GM18502 (cell line): Measurements from ENCODE around the gene HECTD1.
"Not testable (repeated sequence)": the region's sequence is repeated elsewhere in the genome, so short reads cannot be mapped to it uniquely, and the experiment has no call there.

ENCODE experiments used
- ATAC-seq: cut with Tn5 transposase; IDR thresholded peaks from one replicate; pipeline ENCODE4 v1.9.1; 2021; ENCODE audit warnings: mild to moderate bottlenecking; ENCODE audit not compliant: unreplicated experiment, poor library complexity

HECTD1 gene

DNA sequence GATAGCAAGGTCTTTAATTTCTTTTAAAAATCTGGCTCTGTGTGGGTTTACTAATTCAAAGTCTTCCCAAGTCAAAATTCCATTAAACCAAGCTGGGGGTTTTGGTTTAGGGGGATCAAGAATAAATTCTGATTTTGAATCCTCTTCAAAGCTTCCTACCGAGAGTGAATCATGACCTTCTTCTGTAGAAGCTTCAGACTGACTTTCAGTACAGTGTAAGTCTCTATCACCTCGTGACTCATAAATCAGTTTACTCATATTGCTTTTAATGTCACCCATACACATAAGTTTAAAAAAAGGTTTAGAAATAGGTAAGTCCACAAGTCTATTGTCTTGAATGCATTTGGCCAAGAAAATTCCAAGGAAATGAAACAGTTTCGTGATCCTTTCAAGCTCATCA lies 100.8 kb downstream of the HECTD1 start:
- no peak for ATAC-seq

DNA sequence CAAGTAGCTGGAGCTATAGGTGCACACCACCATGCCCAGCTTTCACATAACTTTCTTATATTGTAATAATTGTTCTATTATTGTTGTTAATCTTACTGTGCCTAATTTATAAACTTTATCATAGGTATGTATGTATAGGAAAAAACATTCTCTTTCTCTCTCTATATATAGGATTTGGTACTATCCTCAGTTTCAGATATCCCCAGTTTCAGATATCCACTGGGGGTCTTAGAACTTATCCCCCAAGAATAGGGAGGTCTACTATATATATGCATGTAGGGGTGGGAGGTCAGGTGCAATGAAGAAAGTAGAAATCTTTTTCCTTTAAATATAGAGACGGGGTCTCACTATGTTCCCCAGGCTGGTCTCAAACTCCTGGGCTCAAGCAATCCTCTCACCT lies 110.5 kb downstream of the HECTD1 start:
- ATAC-seq = no peak

DNA sequence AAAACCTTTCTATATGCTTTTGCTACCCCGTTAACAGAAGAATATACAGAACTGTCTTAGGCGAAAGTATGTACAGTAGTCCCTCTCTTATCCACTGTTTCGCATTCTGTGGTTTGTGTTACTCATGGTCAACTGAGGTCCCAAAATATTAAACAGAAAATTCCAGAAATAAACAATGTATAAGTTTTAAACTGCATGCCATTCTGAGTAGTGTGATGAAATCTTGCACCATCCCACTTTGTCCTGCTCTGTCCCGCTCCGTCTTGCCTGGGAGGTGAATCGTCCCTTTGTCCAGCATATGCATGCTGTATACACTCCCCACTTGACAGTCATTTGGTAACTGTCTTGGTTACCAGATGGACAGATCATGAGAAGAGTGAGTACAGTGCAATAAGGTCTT lies 111.3 kb downstream of the HECTD1 start:
- no peak for ATAC-seq

DNA sequence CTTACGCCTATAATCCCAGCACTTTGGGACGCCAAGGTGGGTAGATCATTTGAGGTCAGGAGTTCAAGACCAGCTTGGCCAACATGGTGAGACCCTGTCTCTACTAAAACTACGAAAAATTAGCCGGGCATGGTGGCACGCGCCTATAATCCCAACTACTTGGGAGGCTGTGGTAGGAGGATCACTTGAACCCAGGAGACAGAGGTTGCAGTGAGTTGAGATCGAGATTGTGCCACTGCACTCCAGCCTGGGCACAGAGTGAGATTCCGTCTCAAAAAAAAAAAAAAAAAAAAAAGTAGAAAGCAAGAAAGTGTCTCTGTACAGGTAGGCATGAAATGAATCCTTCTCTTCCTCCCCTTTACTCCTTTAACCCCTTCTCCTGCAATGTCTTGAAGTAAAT lies 111.8 kb downstream of the HECTD1 start:
- not testable (repeated sequence) for ATAC-seq

DNA sequence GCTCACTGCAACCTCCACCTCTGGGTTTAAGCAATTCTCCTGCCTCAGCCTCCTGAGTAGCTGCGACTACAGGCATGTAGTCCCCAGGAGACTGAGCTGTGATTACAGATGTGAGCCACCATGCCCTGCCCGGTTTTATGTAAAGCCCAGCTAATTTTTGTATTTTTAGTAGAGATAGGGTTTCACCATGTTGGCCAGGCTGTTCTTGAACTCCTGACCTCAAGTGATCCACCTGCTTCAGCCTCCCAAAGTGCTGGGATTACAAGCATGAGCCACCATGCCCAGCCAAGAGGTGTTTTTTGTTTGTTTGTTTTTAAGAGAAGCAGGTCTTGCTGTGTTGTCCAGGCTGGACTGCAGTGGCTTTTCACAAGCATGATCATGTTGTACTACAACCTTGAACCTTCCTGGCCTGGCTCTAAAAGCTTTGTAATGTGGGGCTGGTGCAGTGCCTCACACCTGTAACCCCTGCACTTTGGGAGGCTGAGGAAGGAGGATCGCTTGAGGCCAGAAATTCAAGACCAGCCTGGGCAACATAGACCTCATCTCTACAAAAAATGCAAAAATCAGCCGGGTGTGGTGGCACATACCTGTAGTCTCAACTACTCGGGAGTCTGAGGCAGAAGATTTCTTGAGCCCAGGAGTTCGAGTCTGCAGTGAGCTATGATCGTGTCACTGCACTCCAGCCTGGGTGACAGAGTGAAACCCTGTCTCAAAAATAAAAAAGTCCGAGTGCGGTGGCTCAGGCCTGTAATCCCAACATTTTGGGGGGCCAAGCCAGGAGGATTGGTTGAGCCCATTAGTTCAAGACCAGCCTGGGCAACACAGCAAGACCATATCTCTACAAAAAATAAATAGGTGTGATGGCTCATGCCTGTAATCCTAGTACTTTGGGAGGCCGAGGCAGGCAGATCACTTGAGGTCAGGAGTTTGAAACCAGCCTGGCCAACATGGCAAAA lies 113.4 kb downstream of the HECTD1 start:
- ATAC-seq = not testable (repeated sequence)

DNA sequence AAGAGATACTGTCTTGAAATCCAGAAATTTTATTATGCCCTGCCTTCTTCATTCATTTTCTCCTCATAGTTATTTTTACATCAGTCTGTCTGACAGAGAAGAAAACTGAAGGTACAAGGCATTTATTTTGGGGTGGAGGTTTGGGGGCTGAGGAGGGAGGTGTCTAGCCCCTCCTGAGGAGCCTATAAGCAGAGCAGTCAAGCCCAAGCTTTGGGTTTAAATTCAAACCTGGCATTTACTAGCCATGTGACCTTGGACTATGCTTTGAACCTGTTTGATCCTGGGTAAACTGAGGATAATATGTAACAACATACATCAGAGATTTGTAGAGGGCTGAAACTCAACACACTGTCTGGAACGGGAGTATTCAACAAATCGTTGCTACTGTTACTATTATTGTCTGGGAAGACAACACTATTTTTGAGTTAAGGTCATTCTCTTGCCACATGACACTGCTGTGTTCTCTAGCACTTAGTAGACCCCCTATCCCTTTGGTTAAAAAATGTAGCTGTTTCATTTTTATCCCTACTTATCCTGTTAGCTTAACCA lies 115.4 kb downstream of the HECTD1 start:
- ATAC-seq = no peak

DNA sequence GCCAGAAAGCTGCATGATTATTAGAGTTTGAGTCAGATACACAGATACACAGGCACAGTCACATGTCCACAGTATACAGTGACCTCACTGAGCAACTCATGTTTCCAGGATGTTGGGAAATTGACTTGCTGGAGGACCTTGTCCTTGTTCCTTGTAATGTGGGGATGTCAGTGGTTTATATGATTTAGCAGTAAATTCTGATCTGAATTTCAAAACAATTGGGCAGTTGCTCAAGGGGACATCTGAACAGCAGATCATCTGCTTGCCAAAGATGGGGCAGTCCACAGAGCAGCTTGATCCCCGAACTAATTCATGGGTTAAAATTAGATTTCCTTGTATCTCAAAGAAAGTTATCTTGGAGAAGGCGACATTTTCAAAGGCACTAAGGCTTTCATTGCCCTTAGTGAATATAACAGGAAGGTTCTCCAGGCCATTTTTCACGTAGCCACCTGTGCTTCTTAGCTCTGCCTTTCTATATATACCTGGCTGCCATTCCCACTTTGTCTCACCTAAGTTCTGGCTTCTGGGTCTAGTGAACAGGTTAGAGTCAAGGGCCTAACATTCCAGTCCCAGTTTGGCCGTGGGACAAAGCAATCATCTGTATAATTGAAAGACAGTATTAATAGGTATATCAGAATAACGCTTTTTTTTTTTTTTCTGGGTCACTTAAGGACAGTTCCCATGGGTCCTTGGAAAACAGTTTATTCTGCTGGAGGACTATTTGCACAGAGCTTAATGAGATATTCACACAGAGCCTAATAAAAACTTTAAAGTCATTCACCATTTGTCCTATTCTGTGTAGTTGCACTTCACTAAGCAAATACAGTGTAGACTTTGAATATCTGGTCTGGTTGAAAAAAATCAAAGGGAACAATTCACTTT lies 116.5 kb downstream of the HECTD1 start:
- no peak for ATAC-seq

DNA sequence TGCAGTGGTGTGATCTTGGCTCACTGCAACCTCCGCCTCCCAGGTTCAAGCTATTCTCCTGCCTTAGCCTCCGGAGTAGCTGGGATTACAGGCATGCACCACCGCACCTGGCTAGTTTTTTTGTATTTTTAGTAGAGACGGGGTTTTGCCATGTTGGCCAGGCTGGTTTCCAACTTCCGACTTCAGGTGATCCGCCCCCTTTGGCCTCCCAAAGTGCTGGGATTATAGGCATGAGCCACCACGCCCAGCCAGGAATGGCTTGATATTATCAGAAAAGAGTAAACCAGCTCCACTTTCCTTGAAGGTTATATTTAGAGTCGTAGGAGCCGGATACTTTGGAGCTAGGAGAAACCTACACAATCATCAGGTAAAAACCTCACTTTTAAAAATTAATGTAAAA lies 121.1 kb downstream of the HECTD1 start:
- not testable (repeated sequence) for ATAC-seq

DNA sequence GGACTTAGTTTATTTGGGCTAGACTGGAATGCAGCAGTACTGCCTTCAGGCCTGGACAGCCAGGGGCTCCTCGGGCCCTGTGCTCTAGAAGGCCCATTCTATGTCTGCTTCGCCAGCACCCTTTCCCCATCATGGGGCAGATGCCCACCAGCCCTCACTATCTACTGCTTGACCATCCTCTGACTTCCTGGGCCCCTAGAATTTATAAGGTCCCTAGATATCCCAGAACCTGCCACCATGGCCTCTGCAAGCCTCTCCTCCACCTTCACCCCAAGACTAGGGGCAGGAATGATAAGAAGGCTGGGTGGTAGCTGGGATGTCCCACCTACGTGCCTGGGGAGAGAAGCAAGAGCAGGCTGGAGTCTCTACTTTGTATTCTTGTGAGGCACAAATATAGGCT lies 122.6 kb downstream of the HECTD1 start:
- no peak for ATAC-seq

DNA sequence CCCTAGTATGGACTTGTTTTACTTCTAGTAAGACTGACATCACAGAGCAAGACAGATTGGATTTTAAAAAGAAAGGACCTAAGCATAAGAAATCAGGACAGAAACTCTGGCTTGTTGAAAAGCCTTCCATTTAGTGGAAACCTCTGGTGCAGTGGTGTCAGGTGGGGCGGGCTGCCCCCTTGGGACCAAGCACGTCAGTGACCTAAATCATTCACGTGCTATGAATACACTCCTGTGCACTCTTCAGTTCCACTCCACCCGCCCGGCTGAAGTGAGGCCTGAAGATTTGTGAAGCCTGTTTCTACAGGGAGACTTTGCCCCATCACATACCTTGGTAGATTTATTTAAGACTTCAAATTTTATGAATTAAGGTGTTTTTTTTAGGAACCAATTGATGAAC lies 123.2 kb downstream of the HECTD1 start:
- ATAC-seq = peak; percentile 85

DNA sequence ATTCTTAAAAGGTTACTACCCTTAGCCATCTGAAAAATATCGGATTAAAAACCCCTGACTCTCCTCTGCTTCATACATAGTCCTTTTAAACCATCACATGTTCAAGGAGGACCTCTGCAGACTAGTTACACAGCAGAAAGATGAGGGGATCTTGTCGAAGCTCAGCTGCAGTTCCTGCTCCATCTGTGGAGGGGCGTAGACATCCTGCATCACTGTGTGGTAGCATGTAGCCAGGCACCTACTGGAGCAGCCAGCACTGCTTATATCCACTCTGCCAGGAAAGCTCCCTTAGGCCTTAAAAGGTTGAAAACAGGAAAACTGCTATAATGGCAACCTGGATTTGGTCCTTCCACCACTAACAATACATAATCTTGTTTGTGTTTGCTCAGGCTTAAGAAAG lies 123.8 kb downstream of the HECTD1 start:
- ATAC-seq = no peak

DNA sequence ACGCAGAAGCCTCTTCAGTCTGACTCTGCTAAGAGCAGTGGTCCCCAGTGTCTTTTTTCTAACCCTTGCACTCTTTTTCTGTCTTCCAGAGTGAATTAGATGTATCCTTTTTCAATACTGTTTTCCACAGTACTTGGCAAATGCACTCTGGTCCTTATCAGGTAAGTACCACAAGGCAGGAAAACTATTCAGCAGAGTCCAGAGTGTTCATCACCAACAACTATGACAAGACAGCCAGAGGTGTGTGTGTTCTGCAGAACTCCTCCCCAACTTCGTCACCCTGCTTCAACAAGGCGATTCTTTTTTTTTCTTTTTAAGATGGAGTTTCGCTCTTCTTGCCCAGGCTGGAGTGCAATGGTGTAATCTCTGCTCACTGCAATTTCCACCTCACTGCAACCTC lies 127.1 kb downstream of the HECTD1 start:
- ATAC-seq = no peak

DNA sequence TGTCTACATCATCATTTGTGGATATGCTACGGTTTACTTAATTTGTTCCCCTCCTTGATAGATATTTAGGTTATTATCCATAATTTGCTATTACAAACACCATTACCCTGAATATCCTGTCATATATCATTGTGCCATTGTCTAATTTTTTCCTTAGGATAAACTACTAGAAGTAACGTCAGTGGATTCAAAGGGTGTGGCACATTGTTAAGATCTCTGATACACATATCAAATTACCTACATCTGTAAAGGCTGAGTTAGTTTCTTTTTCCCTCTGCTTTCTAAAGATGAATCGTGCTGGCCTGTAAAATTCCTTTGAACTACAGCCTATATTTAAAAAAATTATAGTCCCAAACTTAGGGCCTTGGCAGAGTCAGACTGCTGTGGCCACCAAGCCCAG lies 127.5 kb downstream of the HECTD1 start:
- no peak for ATAC-seq

DNA sequence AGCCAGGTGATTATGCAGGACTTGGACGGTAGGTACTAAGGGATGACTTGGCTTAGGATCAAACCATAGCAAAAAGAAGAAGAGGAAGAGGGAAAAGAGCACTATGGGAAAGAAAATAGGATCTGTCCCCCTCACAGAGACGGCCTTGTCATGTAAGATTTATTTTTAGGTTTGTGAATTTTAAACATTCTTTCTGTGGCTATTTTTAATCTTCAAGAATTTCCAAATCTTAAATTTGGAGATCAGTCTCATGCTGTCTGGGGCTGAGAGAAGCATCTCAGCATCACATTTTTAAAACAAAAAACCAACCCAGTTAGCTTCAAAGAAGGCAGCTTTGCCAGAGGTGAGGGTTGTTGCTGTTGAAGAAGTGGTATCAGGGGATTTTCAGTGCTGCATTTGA lies 128.8 kb downstream of the HECTD1 start:
- no peak for ATAC-seq

DNA sequence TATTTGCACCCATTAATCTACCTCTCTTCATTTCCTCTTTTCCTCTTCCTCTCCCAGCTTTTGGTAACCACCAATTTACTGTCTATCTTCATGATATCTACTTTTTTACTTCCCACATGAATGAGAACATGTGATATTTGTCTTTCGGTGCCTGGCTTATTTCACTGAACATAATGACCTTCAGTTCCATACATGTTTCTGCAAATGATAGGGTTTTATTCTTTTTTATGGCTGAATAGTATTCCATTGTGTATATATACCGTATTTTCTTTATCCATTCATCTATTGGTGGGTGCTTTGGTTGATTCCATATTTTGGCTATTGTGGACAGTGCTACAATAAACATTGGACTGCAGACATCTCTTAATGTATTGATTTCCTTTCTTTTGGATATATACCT lies 132.4 kb downstream of the HECTD1 start:
- ATAC-seq = no peak

DNA sequence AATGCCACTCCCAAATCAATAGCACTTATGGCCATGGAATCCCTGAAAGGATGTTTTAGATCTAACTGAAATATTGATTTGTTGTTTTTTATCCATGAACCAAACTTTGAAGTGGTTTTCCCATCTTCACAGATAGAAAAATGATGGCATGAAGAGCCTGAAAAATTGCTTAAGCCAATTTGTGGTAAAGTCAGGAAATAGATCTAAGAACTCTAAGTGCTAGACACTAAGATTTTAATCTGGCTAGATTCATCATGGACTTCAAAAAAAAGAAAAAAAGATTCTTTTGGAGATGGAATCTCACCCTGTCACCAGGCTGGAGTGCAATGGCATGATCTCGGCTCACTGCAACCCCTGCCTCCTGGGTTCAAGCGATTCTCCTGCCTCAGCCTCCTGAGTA lies 136.4 kb downstream of the HECTD1 start:
- no peak for ATAC-seq

DNA sequence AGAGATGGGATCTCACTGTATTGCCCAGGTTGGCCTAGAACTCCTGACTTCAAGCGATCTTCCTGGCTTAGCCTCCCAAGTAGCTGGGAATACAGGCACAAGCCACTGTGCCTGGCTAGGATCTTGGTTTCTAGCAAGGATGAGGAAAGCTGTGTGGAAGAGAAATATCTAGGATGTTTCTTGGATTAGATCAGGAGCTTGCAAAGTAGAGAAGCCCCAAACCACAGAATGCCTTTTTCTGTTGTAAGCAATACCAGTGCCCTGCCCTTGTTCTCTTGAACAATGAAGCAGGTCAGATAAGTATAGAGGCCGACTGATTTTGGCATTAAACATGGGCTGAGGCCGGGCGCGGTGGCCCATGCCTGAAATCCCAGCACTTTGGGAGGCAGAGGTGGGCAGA lies 137.2 kb downstream of the HECTD1 start:
- no peak for ATAC-seq

DNA sequence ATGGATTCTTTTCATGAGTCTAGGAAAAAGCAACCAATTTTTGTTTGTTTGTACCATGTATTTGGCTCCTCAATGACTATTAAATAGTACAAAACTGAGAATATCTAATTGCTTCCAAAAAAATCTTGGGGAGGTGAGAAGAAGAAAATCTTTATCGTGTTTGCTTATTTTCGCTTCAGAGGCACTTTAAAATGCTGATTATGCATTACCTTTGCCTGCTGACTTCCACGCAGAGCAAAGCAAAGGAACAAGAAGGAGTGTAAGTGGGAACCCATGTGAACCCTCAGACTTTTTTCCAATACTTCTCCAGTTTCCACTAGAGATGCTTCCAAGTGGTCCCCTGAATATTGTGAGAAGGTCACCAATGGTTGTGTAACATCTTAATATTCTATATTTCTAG lies 138.2 kb downstream of the HECTD1 start:
- no peak for ATAC-seq

DNA sequence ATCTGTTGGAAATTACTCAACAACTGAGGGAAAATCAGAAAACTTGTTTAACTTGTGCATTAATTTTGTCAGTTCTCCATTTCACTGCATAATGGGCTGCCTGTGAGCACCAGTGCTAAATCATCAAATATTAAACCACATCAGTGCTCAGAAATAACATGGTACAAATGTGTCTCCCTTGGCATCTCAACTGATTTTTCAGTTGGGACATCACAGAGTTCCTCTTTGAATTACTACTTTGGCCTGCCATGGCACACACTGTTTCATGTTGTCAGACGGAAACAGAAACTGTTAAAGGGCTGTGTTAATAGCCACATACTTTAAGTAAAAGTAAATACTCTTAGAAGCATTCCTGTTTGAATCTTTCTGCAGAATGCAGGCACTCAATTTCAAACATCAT lies 139.4 kb downstream of the HECTD1 start:
- ATAC-seq = no peak

DNA sequence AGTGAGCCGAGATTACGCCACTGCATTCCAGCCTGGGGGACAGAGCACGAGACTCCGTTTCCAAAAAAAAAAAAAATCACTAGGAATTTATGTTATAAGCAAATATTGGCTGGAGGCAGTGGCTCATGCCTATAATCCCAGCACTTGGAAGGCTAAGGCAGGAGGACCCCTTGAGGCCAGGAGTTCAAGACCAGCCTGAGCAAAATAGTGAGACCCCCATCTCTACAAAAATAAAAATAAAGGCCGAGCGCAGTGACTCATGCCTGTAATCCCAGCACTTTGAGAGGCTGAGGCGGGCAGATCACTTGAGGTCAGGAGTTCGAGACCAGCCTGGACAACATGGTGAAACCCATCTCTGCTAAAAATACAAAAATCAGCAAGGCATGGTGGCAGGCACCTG lies 144.7 kb downstream of the HECTD1 start:
- not testable (repeated sequence) for ATAC-seq

DNA sequence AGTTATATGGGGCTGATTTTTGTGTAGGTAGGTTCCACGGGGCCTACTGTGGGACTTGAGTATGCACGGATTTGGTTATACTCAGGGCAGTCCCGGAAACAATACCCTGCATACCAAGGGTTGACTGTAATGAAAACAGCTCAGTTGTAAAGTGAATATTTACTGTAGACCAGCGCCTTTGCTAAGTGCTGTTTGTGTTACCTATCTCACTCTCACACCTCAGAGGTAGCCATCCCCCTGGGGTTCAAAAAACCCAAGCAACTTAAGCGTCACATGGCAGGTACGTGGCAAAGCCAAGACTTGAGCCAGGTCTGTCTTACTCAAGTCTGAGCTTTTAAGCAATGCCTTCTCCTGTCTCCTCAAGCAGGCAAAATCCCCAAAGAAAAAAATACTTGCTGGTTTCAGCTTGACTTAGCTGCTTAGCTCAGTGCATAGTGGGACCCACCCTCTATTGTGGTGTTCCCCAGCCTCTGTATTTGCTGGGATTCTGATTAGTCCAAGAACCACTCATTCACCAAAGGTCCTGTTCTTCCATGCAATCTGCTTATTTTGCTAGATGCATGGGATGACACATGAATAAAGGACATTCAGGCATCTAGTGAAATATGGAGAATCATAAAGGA lies 147.2 kb downstream of the HECTD1 start:
- ATAC-seq = no peak
